SK-N-SH (cell line): ENCODE measurements around the gene TGFB2. TPM values are rescaled to one million over a fixed set of nuclear protein-coding genes. Genes with fewer than 3 reads are reported as not detected.

Source experiments
- CTCF ChIA-PET: fragments of 300-600, 350-600 bp; formaldehyde crosslinking; extraction: SDS; loops from one replicate; lab custom pipeline; 2021; lab: Yijun Ruan, JAX
- POLR2A ChIA-PET: fragments of 350-600 bp; sonication (Branson Sonifier 250); formaldehyde crosslinking; extraction: SDS; loops from one replicate; lab custom pipeline; 2020; ENCODE audit warnings: antibody characterized with exemption, inconsistent platforms; lab: Yijun Ruan, JAX
- DNase-seq: peaks from one replicate; pipeline ENCODE4 v3.0.0; 2012
- H2AFZ ChIP-seq: fragments of 200-600 bp; sonication (generic); 2 replicates; pipeline ENCODE4 v1.8.1; 2016; ENCODE audit warnings: antibody characterized with exemption, mild to moderate bottlenecking, low read depth
- H3F3A ChIP-seq: fragments of 200-600 bp; sonication (generic); replicated peaks from 2 replicates; pipeline ENCODE3; 2016; ENCODE audit warnings: antibody characterized with exemption, mild to moderate bottlenecking; ENCODE audit not compliant: insufficient read depth
- H3K27ac ChIP-seq, 2 experiments: fragments of 200-500 bp in 1 of 2; fragments of 200-600 bp in 1 of 2; sonication (Bioruptor generic) in 1 of 2; sonication (generic), shearing (Covaris generic) in 1 of 2; 2 replicates each; pipeline versions ENCODE4 v1.5.1 to v1.6.1; 2014 to 2016; ENCODE audit warnings: low read depth in 2 of 2, inconsistent platforms in 1 of 2, low read length in 1 of 2, mild to moderate bottlenecking in 1 of 2, mixed read lengths in 1 of 2
- H3K27me3 ChIP-seq: fragments of 200-600 bp; sonication (generic), shearing (Covaris generic); 2 replicates; pipeline ENCODE4 v1.6.1; 2016; ENCODE audit warnings: mixed run types; ENCODE audit not compliant: insufficient read depth
- H3K36me3 ChIP-seq, 2 experiments: fragments of 200-500 bp in 1 of 2; fragments of 200-600 bp in 1 of 2; sonication (Bioruptor generic) in 1 of 2; sonication (generic) in 1 of 2; replicated peaks in 1 of 2; 2 replicates each; pipeline versions ENCODE3 to v1.5.1; 2014 to 2016; ENCODE audit warnings: low read length in 1 of 2, mild to moderate bottlenecking in 1 of 2; ENCODE audit not compliant: insufficient read depth in 2 of 2, control insufficient read depth in 1 of 2
- H3K4me1 ChIP-seq, 2 experiments: fragments of 200-500 bp in 1 of 2; fragments of 200-600 bp in 1 of 2; sonication (Bioruptor generic) in 1 of 2; sonication (generic), shearing (Covaris generic) in 1 of 2; 2 replicates each; pipeline versions ENCODE4 v1.5.1 to v1.6.1; 2014 to 2016; ENCODE audit warnings: low read depth in 1 of 2, low read length in 1 of 2, mixed run types in 1 of 2; ENCODE audit not compliant: insufficient read depth in 2 of 2, control insufficient read depth in 1 of 2
- H3K4me2 ChIP-seq: fragments of 200-600 bp; sonication (generic), shearing (Covaris generic); 2 replicates; pipeline ENCODE4 v1.6.1; 2017; ENCODE audit warnings: mixed run types
- H3K4me3 ChIP-seq, 2 experiments: fragments of 200-500 bp in 1 of 2; fragments of 200-600 bp in 1 of 2; sonication (Bioruptor generic) in 1 of 2; sonication (generic), shearing (Covaris generic) in 1 of 2; 2 replicates each; pipeline versions ENCODE4 v1.5.1 to v1.8.1; 2014 to 2016; ENCODE audit warnings: low read depth in 2 of 2, inconsistent platforms in 1 of 2, low read length in 1 of 2, mild to moderate bottlenecking in 1 of 2, mixed read lengths in 1 of 2, moderate library complexity in 1 of 2
- H3K79me2 ChIP-seq: fragments of 200-600 bp; sonication (generic); 2 replicates; pipeline ENCODE4 v1.8.1; 2017; ENCODE audit warnings: mild to moderate bottlenecking; ENCODE audit not compliant: insufficient read depth
- H3K9ac ChIP-seq: fragments of 200-600 bp; sonication (generic); 2 replicates; pipeline ENCODE4 v1.6.1; 2017; ENCODE audit warnings: mixed run types
- H3K9me2 ChIP-seq: fragments of 200-600 bp; sonication (generic); 2 replicates; pipeline ENCODE4 v1.6.1; 2017; ENCODE audit warnings: mixed run types
- H3K9me3 ChIP-seq: fragments of 200-600 bp; sonication (generic); 2 replicates; pipeline ENCODE4 v1.6.1; 2017; ENCODE audit warnings: mixed run types, mild to moderate bottlenecking, moderate library complexity
- H4K20me1 ChIP-seq: fragments of 200-600 bp; sonication (generic); 2 replicates; pipeline ENCODE4 v1.6.1; 2017; ENCODE audit warnings: mild to moderate bottlenecking, mixed run types; ENCODE audit not compliant: insufficient read depth
- EP300 ChIP-seq, 2 experiments: IDR thresholded peaks; 2 replicates each; pipeline versions ENCODE4 v1.4.0 to v1.6.1; 2012; ENCODE audit warnings: borderline replicate concordance in 1 of 2, low read depth in 1 of 2, low read length in 1 of 2
- FOSL2 ChIP-seq: IDR thresholded peaks from 2 replicates; pipeline ENCODE4 v1.4.0; 2012; ENCODE audit warnings: low read depth, mild to moderate bottlenecking, moderate library complexity, borderline replicate concordance
- FOXM1 ChIP-seq: IDR thresholded peaks from 2 replicates; pipeline ENCODE4 v1.4.0; 2012; ENCODE audit warnings: low read depth, mild to moderate bottlenecking
- IRF3 ChIP-seq: fragments of 150-350 bp; IDR thresholded peaks from 2 replicates; pipeline ENCODE4 v1.6.1; 2016; ENCODE audit warnings: mild to moderate bottlenecking, low read depth, low read length
- JUND ChIP-seq: IDR thresholded peaks from 2 replicates; pipeline ENCODE4 v1.4.0; 2012
- MEF2A ChIP-seq: IDR thresholded peaks from 2 replicates; pipeline ENCODE4 v1.4.0; 2012; ENCODE audit warnings: low read depth, borderline replicate concordance
- MXI1 ChIP-seq: IDR thresholded peaks from 2 replicates; pipeline ENCODE4 v1.6.1; 2012; ENCODE audit warnings: mild to moderate bottlenecking, low read depth, low read length, improper control_type of control experiment
- NFIC ChIP-seq: IDR thresholded peaks from 2 replicates; pipeline ENCODE4 v1.4.0; 2012; ENCODE audit warnings: borderline replicate concordance
- PBX3 ChIP-seq: IDR thresholded peaks from 2 replicates; pipeline ENCODE4; 2012
- POLR2AphosphoS5 ChIP-seq: IDR thresholded peaks from 2 replicates; pipeline ENCODE4 v1.6.1; 2012; ENCODE audit warnings: low read depth, low read length
- RFX5 ChIP-seq: IDR thresholded peaks from 2 replicates; pipeline ENCODE4 v1.6.1; 2012; ENCODE audit warnings: mild to moderate bottlenecking, improper control_type of control experiment, low read length
- RXRA ChIP-seq: IDR thresholded peaks from 2 replicates; pipeline ENCODE4 v1.4.0; 2012; ENCODE audit warnings: low read depth, mild to moderate bottlenecking, borderline replicate concordance
- TAF1 ChIP-seq: IDR thresholded peaks from 2 replicates; pipeline ENCODE4 v1.6.1; 2012; ENCODE audit warnings: low read depth, mild to moderate bottlenecking, low read length, moderate library complexity, borderline replicate concordance
- TCF12 ChIP-seq: IDR thresholded peaks from 2 replicates; pipeline ENCODE4 v1.4.0; 2012
- TEAD4 ChIP-seq: IDR thresholded peaks from 2 replicates; pipeline ENCODE4 v1.4.0; 2012; ENCODE audit warnings: mild to moderate bottlenecking, borderline replicate concordance; ENCODE audit not compliant: insufficient read depth
- USF2 ChIP-seq: fragments of 150-350 bp; IDR thresholded peaks from 2 replicates; pipeline ENCODE4 v1.6.1; 2017; ENCODE audit warnings: antibody characterized with exemption, low read length, low read depth, borderline replicate concordance
- ZBTB33 ChIP-seq: IDR thresholded peaks from 2 replicates; pipeline ENCODE4 v1.4.0; 2012; ENCODE audit warnings: low read depth, borderline replicate concordance
- WGBS: methylation state at CpG from one replicate; pipeline ENCODE4 v1.1.6; 2017; ENCODE audit warnings: low lambda C conversion rate; 5-methylcytosine and 5-hydroxymethylcytosine counted together
- polyA plus RNA-seq, 3 experiments: library from polyadenylated mRNA; depleted of rRNA; stranded (reverse); fragments of >200 nt; gene quantifications; 2 replicates each; pipeline ENCODE4 v1.2.3, GENCODE V29; 2012

Gene TGFB2
- polyA plus RNA-seq, 1 of the 3 experiments (the other 2 are of a cell fraction) = 2.4 TPM

- Histone ChIP-seq H3F3A (peaks cover 4% of the 10 kb centered on the region), H3K36me3 (peaks cover 24 to 31% of the 10 kb centered on the region in 2 experiments), H3K27ac (no peak overlapping the region), H3K4me1 (no peaks in the 10 kb centered on the region)
- WGBS = 94% methylated on average over 4 of the region's 4 CpGs
- TF ChIP-seq TEAD4 (no peak), MEF2A (no peak), JUND (no peak), IRF3 (no peak), PBX3 (no peak), EP300 (IDR thresholded peaks at IDR 0.05; ENCODE audit: borderline replicate concordance in 1 of 2, low read depth in 1 of 2, low read length in 1 of 2) (no peak), TCF12 (no peak), RFX5 (no peak), TAF1 (no peak), ZBTB33 (no peak), FOXM1 (no peak), RXRA (no peak), MXI1 (no peak), USF2 (no peak), FOSL2 (no peak), POLR2AphosphoS5 (no peak), NFIC (no peak)
- TF ChIP-seq, all 33 proteins: peak for 0
- Histone ChIP-seq H3K4me3 (no peak overlapping the region), H3K4me2 (no peak overlapping the region), H3K9ac (no peak overlapping the region), H3K27me3 (no peaks in the 10 kb centered on the region), H3K9me3 (peaks cover 10% of the 10 kb centered on the region), H4K20me1 (no peaks in the 10 kb centered on the region), H3K9me2 (no peaks in the 10 kb centered on the region), H3K79me2 (no peaks in the 10 kb centered on the region), H2AFZ (no peak overlapping the region)
- POLR2A ChIA-PET = interaction anchor here (0.6 kb wide), 1 partner anchor 1219 kb away, joined by 5 read pairs; no protein-coding TSS in a partner anchor
- CTCF ChIA-PET = interaction anchor here (0.7 kb wide), 1 partner anchor 16 kb away, joined by 3 read pairs; no protein-coding TSS in a partner anchor
- no peak for DNase-seq
Observed at GRCh38 chr1:218315638-218316037, 29.5 kb upstream of the TGFB2 start.
